ENCODE data around the gene IAPP.

GRCh38 chr12:21340403-21340802 is 32.3 kb upstream of the IAPP start:
- no peak for TF ChIP-seq POLR2A (IDR thresholded peaks at IDR 0.05)
- no peak for TF ChIP-seq CTCF (IDR thresholded peaks at IDR 0.05)

Measured in adrenal gland (tissue), 5 donors.